Measurements from ENCODE around the gene SERPINB10.

Gene SERPINB10

DNA sequence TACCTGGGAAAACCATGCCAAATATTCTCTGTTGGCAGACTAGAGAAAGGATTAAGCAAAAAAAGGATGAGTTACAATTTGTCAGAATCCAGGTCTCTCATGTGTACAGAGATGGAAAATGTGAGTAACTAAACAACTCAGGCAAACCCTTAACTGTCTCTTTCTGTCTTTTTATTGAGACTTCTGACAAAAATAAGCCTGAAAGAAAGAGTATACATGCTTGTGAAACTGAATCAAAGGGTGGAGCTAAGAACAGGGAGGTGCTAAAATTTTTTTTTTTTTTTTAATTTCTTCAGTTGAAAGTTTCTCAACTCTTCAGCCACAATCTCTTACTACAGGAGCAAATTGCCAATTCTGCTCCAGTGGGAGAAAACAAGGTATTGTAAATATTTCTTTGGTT, at the start of gene SERPINB10:
Gene SERPINB10 (plus strand): TSS at position 295 of the 400 bp plus-strand sequence. CDS start 7,553 bp downstream, outside the sequence.
- peak; percentile 38 for DNase-seq

DNA sequence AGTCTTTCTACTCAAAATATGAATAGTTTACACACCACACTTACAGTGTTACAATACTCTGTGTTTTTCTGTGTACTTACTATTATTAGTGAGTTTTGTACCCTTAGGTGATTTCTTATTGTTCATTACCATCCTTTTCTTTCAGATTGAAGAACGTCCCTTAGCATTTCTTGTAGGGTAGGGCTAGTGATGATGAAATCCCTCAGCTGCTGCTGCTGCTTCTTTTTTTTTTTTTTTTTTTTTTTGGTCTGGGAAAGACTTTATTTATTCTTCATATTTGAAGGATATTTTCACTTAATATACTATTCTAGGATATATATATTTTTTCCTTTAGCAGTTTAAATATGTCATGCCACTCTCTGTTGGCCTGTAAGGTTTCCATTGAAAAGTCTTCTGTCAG, 49.3 kb upstream of the SERPINB10 start:
- peak; percentile 11 for DNase-seq

- DNase-seq = peak; percentile 9
These were observed 47.8 kb upstream of the SERPINB10 start for GRCh38 chr18:63859781-63860475.

DNA sequence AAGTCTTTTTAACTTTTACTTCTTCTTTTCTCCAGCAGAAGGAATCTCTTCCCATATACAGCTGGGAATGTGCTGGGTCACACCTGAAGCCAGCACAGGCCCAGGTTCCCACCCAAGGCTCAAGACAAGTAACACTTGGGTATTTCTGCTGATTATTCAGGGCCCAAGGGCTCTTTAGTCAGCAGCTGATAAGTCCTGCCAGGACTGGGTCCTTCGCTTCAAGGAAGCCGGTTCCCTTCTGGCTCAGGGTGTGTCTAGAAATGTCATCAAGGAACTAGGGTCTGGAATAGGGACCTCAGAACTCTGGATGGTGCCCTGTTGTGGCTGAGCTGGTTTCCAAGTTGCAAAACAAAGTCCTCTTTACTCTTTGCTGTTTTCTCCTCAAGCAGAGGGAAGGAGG, 47.2 kb upstream of the SERPINB10 start:
- no peak for DNase-seq

DNA sequence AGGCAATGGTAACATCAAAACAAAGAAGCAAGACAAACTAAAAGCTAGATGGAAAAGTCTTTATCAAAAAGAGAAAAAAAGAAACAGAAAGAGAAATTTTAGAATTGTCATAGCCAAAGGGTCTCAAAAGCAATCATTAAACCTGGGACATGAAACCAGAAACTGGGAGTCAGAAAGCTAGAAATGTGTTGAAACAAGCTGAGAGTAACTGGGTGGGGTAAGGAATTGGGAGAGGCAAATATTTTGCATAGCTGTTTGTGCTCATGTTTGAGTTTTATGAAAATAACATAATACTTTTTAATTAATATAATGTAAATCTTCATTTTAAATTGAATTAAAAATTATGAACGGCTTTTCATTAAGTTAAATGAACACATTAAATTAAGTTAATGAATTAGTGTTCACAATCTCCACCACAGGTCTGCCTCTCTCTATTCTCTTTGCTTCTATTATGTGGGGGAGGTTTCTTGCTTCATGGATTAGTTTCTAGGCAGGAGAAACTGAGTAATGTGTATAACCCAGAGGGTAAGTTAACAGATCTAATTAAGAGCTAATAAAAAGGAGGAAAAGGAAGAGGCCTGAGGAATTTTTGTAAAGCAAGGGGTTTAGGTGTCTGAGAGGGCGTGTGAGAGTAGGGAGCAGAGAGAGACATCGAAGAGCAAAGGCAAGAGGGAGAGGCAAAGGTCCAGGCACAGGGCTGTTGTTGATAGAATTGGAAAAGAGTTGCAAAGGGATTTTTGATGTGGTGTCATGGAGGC, 40.2 kb upstream of the SERPINB10 start:
- DNase-seq = no peak

- no peak for DNase-seq
These were observed 39.2 kb upstream of the SERPINB10 start for GRCh38 chr18:63868546-63868945.

DNA sequence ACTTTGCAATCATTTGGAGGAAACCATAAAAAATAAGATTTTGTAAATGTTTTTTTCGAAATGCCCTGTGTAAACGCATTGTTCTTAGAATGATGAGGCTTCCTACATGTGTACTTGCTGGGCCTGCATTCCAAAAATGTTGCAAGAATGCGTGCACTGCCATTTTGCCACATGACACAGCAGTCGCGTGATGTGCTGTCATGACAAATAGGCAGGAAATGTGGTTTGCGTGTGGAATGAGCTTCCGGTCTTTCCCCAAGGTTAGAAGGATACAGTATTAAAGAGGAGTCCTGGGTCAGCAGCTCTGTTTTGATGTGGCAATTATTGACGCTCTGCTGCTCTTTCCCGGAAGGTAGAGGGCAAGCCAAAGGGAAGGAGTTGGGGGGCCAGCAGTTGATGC, 38.4 kb upstream of the SERPINB10 start:
- no peak for DNase-seq

- no peak for DNase-seq
These were observed 37.9 kb upstream of the SERPINB10 start for GRCh38 chr18:63869851-63870250.

DNA sequence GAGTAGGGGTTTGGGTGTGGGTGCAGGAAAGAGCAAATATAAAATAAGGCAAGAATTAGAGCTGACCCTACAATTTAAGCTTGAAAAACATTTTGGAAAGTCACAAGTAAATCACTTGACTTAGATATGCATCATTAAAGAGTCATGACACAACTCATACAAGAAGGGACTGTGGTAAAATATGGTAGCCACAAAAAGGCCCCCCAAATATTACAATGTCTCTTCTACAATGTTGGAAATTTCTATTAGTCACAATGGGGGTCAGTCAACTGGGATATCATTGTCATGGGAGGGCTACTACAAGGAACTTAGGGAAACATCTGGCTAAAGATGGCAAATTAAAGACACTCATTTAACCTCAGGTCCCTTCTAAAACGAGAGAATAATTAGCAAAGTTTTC, 35.9 kb upstream of the SERPINB10 start:
- DNase-seq = no peak

DNA sequence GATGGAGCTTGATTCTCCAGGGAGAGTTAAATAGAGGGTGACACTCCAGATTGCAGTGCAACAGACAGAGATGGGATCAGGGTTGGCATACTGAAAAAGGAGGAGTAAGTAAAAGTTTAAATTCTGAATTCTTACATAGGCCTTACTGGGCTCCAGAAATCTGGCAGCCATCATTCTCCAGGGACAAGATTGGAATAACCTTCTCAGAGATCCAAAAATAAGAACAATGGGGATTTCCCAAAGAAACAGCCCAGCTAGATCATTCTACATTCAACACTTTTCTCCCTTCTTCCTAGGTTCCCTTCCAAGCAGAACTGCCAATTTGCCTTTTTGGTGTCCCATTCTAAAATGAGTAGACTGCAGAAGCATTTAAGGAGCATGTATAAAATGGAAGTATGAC, 35.2 kb upstream of the SERPINB10 start:
- no peak for DNase-seq

DNA sequence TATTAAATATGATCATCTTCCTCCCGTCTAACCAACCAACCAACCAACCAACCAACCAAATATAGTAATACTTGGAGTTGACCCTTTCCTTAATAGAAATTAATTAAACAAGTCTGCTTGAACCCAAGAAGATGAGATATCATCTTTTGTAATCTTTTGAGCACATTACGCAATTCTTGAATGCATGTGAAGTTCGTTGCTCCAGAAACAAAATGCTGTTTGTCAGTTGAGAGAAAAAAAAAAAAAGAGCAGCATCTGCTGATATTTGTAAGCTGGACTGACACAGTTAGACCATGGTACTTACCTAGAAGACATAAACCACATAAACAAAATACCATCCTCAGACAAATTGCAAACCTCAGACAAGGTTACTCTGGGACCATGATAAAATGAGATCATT, 29.4 kb upstream of the SERPINB10 start:
- peak; percentile 52 for DNase-seq

GRCh38 chr18:63878925-63879324, 28.8 kb upstream of the SERPINB10 start:
- DNase-seq = no peak

DNA sequence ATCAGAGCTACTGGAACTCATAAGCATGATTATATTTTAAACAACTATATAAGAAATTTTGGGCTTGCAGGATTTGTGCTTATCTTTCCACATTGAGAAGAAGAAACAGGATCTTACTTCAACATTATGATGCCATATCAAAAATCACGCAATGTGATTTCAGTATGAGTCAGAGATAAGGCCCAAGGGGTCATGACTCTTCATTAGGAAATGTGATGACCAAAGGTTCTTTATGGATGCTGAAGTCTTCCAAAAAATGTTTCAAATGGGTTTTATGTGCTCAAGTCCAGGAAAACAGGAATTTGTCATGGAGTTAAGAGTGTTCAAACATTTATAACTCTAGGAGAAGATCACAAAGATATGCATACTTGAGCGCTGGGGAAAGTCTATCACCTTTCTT, 28.0 kb upstream of the SERPINB10 start:
- peak; percentile 26 for DNase-seq

DNA sequence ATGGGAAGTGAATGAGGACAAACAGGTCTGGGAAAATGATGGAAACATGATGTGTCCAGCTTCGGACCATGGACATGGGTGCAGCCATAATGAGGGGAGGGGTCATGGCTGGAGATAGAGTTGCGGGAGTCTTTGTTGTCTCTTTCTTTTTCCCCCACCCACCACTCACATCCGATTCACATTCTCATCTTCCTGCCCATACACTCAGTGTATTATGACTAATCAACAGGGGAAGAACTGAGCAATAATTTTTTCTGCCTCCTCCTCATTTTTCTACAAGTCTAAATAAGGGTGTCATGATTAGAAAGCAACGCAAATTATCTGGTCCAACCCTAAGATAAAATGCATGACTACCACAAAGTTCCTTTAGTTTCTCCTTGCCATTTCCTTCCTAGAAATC, 25.9 kb upstream of the SERPINB10 start:
- no peak for DNase-seq

DNA sequence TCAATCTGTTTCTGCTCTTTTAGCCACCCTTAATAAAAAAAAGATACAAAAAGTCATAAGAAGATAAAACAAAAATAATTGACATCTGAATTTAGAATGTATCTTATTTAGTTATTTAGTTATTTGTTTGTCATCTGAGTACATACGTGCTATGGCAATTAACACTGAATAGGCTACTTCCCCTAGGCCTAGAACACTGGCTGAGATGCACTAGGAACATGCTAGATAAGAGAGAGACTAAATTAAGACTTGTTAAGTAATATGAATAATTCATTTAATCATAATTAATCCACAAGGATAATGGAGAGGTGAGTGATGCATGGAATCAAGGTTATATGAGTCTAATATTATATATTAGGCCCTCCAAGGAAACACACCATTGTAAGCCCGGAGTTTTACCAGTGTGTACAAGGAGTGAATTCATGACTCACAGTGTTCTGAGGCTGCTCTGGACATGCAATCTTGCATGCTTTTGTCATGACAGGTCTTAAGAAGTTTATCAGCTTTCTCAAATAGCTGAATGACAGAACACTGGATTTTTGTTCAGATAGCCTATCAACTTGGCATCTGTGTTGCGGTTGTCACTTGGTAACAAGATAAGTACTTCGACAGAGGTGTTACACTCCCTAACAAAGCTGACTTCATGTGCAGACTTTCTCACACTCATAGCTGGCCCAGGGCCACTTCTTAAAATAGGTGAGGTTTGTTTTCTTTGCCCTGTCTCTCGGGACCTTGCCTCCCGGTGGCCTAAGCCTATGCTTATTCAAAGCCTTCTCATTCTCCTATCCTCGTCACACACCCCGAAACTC, 25.2 kb upstream of the SERPINB10 start:
- DNase-seq = peak; percentile 56

- no peak for DNase-seq
These were observed 24.1 kb upstream of the SERPINB10 start for GRCh38 chr18:63883617-63884016.

- no peak for DNase-seq
These were observed 20.3 kb upstream of the SERPINB10 start, which contains the start of gene SERPINB2 for GRCh38 chr18:63887424-63887823. SERPINB2 (plus strand) TSS chr18:63887705; CDS start chr18:63891445, 3,740 bp downstream.

- DNase-seq = no peak
These were observed 19.1 kb upstream of the SERPINB10 start for GRCh38 chr18:63888470-63889190.

- DNase-seq = peak; percentile 69
These were observed 18.1 kb upstream of the SERPINB10 start for GRCh38 chr18:63889626-63890025.

DNA sequence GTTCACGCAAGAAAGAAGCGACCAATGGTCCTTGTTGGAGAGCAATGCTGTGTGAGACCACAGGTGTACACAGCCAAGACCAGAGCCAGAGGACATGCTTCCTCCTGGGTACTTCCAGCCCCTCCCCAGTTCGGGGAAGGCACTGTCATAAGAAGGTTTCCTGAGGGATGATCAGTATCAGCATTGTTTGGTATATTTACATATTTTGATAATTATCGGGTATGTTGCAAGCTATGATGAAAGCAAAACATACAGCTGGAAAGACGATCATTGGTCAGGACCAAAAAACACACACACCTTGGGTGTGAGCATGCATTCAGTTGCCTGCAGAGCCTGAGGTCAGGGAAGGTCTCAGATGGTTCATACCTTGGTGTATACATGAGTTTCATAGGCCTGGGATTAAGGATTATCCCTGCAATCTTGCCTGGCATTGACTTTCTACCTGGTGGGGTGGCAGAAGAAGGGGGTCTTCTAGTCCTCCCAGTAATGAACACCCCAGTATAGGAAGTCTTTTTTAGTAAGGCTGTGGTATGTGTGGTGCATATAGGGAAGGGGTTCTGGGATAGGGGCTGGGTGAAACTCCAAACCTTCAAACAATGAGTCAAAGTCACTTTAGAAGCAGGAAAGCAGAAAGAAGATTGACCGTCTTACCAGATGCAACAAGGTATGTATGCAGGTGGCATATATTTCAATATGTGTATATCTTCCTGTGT, 17.4 kb upstream of the SERPINB10 start:
- DNase-seq = peak; percentile 34

DNA sequence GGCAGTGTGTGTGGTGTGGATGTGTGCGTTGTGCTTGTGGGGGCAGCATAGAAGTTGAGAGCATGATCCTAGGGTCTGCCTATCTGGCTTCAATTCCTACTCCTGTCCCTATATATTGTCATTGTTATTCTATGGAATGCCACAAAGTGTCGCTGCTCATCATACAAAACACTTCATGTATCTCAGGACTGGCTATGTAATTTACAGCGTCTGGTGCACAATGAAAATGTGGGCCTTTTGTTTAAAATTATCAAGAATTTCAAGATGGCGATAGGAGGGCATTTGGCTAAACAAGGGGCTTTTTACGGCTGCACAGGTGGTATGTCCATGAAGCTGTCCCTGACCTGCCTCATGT, 16.8 kb upstream of the SERPINB10 start:
- peak; percentile 26 for DNase-seq

- peak; percentile 66 for DNase-seq
These were observed 15.2 kb upstream of the SERPINB10 start for GRCh38 chr18:63892566-63892965.
